ENCODE measurements around the gene PRAMEF27. TPM values are rescaled to one million over a fixed set of nuclear protein-coding genes. Genes with fewer than 3 reads are reported as not detected.

Gene PRAMEF27
- total RNA-seq = not detected in 2 replicates

GRCh38 chr1:13056475-13056874 lies at the start of gene PRAMEF27:
Gene PRAMEF27, minus strand, starts transcription at chr1:13056575. Its CDS starts 2,916 bp downstream, at chr1:13053659.

GRCh38 chr1:13070474-13070873 lies 14.1 kb upstream of the PRAMEF27 start, which contains the start of gene PRAMEF25:
Gene PRAMEF25, plus strand, starts transcription at chr1:13070774. Its CDS starts 2,920 bp downstream, at chr1:13073694.

Other genes with a start within 250 kb of the PRAMEF27 start
- not detected in 2 replicates for gene PRAMEF11, start 225.2 kb downstream of the PRAMEF27 start, total RNA-seq
- gene HNRNPCL1, start 207.9 kb downstream of the PRAMEF27 start, total RNA-seq = not detected in 2 replicates
- not detected in 2 replicates for gene PRAMEF2, start 199.5 kb downstream of the PRAMEF27 start, total RNA-seq
- not detected in 2 replicates for gene PRAMEF4, start 170.4 kb downstream of the PRAMEF27 start, total RNA-seq
- not detected in 2 replicates for gene PRAMEF10, start 158.3 kb downstream of the PRAMEF27 start, total RNA-seq
- not detected in 2 replicates for gene PRAMEF7, start 140.0 kb downstream of the PRAMEF27 start, total RNA-seq
- gene PRAMEF6, start 109.0 kb downstream of the PRAMEF27 start, total RNA-seq = not detected in 2 replicates
- not detected in 2 replicates for gene HNRNPCL3, start 4.2 kb upstream of the PRAMEF27 start, total RNA-seq
- gene PRAMEF25, start 14.2 kb upstream of the PRAMEF27 start, total RNA-seq = not detected in 2 replicates
- gene HNRNPCL2, start 60.3 kb upstream of the PRAMEF27 start, total RNA-seq = not detected in 2 replicates
- not detected in 2 replicates for gene PRAMEF26, start 99.4 kb upstream of the PRAMEF27 start, total RNA-seq
- not detected in 2 replicates for gene HNRNPCL4, start 109.1 kb upstream of the PRAMEF27 start, total RNA-seq
- gene PRAMEF9, start 115.3 kb upstream of the PRAMEF27 start, total RNA-seq = not detected in 2 replicates
- not detected in 2 replicates for gene PRAMEF13, start 144.8 kb upstream of the PRAMEF27 start, total RNA-seq
- not detected in 2 replicates for gene PRAMEF18, start 169.6 kb upstream of the PRAMEF27 start, total RNA-seq
- gene PRAMEF5, start 197.6 kb upstream of the PRAMEF27 start, total RNA-seq = not detected in 2 replicates
- not detected in 2 replicates for gene PRAMEF8, start 228.6 kb upstream of the PRAMEF27 start, total RNA-seq
- not detected in 2 replicates for gene PRAMEF33, start 247.0 kb upstream of the PRAMEF27 start, total RNA-seq

All from epithelial cell of alveolus of lung (primary cell).